GM21576 (cell line): ENCODE results near the gene CLDN15.
"Not testable (repeated sequence)": the region's sequence is repeated elsewhere in the genome, so short reads cannot be mapped to it uniquely, and the experiment has no call there.

Experiments used
- ATAC-seq: cut with Tn5 transposase; IDR thresholded peaks from one replicate; pipeline ENCODE4 v1.9.1; 2021; ENCODE audit warnings: mild to moderate bottlenecking, moderate library complexity; ENCODE audit not compliant: unreplicated experiment

CLDN15 gene

DNA sequence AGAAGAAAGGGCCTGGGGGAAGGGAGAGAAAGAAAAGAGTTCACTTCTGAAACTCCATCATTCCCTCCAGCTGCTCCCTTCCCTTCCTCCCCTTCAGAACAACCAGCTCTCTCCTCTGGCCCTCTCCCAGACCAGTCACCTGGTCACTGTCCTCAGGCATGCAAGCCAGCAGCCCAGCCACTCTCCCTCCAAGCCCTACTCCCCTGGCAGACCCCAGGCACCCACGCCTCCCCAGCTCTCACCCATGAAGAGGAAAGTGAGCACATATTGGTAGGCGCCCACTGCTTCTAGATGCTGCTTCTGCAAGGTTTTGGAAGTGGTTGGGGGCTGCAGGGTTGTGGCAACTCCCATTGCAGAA lies 37.1 kb downstream of the CLDN15 start:
- no peak for ATAC-seq

DNA sequence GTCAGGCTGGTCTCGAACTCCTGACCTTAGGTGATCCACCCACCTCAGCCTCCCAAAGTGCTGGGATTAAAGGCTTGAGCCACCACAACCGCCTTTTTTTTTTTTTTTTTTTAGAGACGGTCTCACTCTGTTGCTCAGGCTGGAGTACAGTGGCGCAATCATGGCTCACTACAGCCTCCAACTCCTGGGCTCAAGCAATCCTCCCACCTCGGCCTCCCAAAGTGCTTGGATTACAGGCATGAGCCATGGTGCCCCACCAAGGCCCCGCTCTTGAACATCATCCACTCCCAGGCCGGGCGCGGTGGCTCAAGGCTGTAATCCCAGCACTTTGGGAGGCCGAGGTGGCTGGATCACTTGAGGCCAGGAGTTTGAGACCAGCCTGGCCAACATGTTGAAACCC lies 38.1 kb downstream of the CLDN15 start:
- not testable (repeated sequence) for ATAC-seq

DNA sequence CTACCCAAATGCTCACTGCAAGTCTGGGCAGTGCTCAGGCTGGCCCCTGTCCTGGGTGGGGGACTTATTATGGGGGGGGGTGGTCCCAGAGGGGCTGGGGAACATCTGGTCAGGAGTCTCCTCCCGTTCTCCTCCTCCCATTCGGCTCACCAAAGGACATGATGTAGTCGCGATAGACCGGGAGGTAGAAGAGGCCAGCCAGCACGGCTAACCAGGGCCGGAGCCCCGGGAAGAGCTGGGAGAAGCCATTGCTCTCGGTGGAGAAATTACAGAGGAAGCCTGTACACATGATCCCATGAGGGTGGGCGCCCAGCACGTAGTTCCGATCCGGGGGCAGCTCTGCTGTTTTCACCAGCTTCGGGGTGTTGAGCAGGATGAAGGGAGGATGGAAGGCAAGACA lies 39.1 kb downstream of the CLDN15 start:
- no peak for ATAC-seq

DNA sequence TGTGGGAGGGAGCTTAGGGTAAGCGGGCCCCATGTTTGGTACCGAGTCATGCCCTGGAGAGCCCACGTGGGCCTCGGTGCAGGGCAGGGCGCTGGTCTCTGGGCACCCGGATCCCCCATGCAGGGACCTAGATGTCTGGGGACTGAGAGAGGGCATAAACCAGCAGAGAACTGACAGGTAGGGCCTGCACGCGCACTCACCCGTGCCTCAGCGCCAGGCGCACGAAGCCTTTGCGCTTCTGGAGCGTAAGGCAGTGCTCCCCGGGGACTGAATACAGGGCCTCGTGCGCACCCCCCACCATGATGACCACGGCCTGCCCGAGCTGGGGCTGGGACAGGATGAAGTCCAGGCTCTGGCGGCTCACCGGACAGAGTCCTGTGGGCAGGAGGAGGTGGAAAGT lies 39.6 kb downstream of the CLDN15 start:
- ATAC-seq, result no peak

DNA sequence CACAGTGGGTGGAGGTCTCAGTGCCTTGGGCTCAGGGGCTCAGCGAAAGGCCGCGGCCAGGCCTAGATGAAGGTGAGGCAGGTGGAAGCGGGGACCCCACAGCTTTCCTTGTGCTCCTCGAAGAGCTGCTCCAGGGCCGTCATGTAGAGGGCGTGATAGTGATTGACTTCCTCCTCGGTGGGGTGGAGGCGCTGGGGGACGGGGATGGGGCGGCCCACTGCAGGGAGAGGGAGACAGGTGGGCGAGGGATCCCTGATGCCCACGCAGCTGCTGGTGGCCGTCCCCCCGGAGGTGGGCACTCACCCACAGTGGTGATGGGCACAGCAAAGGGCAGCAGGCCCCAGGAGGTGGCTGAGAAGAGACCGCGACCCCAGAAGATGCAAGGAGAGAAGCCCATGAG lies 41.7 kb downstream of the CLDN15 start:
- ATAC-seq, result no peak

DNA sequence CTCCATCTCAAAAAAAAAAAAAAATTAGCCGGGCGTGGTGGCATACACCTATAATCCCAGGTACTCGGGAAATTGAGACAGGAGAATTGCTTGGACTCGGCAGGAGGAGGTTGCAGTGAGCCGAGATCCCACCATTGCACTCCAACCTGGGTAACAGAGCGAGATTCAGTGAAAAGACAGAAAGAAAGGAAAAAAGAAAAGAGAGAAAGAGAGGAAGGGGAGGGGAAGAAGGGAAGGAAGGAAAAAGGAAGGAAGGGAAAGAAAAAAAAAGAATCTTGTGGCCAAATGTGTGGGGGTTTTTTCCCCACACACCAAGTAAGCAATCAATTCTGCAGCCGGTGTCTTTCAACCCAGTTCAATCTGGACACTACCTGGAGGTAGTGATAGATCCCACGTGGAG lies 48.5 kb downstream of the CLDN15 start:
- ATAC-seq, result no peak

DNA sequence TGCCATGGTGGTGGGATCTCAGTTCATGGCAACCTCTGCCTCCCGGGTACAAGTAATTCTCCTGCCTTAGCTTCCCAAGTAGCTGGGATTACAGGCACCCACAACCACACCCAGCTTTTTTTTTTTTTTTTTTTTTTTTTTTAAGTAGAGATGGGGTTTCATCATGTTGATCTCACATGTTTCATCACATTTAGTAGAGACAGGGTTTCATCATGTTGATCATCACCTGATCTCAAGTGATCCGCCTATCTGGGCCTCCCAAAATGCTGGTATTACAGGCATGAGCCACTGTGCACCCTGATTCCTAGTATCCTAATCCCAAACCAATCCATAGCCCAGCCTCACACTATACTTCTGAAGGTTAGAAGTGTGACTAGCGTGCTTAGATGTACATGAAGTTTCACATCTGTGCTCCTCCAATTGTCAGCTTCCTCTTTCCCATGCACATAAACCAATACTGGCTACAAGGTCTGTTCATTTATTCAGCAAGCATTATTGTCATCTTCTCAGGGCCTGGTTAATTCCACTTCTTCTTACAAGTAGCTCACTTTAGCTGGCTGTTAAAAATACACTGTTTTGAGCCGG lies 50.7 kb downstream of the CLDN15 start:
- ATAC-seq, result no peak

DNA sequence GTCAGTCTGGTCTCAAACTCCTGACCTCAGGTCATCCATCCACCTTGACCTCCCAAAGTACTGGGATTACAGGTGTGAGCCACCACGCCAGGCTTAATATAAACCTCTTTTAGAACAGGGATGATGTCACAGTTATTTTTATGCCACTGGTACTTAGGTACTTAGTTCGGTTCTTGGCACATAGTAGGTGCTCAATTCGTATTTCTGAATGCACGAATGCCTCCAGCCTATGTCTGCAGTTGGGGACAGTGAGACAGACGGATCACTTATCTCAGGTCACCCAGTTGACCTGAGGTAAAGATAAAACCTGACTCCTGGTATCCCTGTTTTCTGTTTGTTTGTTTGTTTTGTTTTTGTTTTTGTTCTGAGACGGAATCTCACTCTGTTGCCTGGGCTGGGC lies 51.4 kb downstream of the CLDN15 start:
- no peak for ATAC-seq

DNA sequence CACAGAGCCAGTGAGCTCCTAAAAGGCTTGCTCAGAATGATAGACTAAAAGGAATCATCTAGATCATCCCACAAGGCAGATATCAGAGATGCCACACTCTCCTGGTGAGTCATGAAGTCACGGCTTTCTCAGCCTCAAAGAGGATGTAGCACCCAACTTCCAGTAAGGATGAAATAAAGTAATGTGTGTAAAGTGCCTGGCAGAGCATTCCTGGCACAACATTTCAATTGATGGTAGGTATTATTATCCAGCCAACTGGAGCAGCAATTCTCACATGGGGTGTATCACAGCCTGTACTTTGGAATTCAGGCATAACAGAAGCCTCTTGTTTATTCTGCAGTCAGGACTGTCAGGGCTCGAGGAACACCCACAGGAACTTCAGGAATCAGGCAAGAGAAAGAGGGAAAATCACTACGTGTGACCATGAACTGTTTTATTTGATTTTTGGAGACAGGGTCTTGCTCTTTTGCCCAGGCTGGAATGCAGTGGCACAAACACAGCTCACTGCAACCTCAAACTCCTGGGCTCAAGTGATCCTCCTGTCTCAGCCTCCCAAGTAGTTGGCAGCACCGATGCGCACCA lies 52.3 kb downstream of the CLDN15 start:
- no peak for ATAC-seq
